D721Med (cell line): ENCODE data around the gene ACSM2A.
"Not testable (repeated sequence)": the region's sequence is repeated elsewhere in the genome, so short reads cannot be mapped to it uniquely, and the experiment has no call there.

Experiments
- DNase-seq: peaks from one replicate; pipeline ENCODE4 v3.0.0; 2011; ENCODE audit warnings: low spot score; ENCODE audit not compliant: insufficient read length
- FAIRE-seq: peaks from 2 replicates; lab custom pipeline; 2011; peaks lifted over from hg19 to GRCh38; lab: Jason Lieb, UNC
- CTCF ChIP-seq: IDR thresholded peaks from 2 replicates; pipeline ENCODE4 v1.5.1; 2012; ENCODE audit warnings: mild to moderate bottlenecking, control low read depth; ENCODE audit not compliant: insufficient read depth; ENCODE audit errors: missing control alignments

ACSM2A gene

GRCh38 chr16:20470732-20471131, 19.4 kb downstream of the ACSM2A start:
- FAIRE-seq, DNase-seq: not testable (repeated sequence)

GRCh38 chr16:20477188-20477744, 25.9 kb downstream of the ACSM2A start:
- FAIRE-seq, DNase-seq: not testable (repeated sequence)

- FAIRE-seq, DNase-seq: not testable (repeated sequence)
Measured at GRCh38 chr16:20483989-20484388, 32.7 kb downstream of the ACSM2A start.

- no peak for DNase-seq
- FAIRE-seq = no peak
- no peak for TF ChIP-seq CTCF
Measured at GRCh38 chr16:20484726-20485125, 33.4 kb downstream of the ACSM2A start.

GRCh38 chr16:20485408-20485807, 34.1 kb downstream of the ACSM2A start:
- FAIRE-seq = no peak
- TF ChIP-seq CTCF = no peak
- no peak for DNase-seq

GRCh38 chr16:20490994-20491393, 39.7 kb downstream of the ACSM2A start:
- not testable (repeated sequence) for DNase-seq, FAIRE-seq

- DNase-seq, FAIRE-seq: not testable (repeated sequence)
Measured at GRCh38 chr16:20491448-20491847, 40.1 kb downstream of the ACSM2A start.

GRCh38 chr16:20504418-20504817, 53.1 kb downstream of the ACSM2A start:
- no peak for TF ChIP-seq CTCF
- FAIRE-seq (no peak), DNase-seq (no peak)

- TF ChIP-seq CTCF = no peak
- DNase-seq (no peak), FAIRE-seq (no peak)
Measured at GRCh38 chr16:20507280-20507679, 56.0 kb downstream of the ACSM2A start.

GRCh38 chr16:20510323-20510722, 59.0 kb downstream of the ACSM2A start:
- no peak for TF ChIP-seq CTCF
- DNase-seq (no peak), FAIRE-seq (no peak)
